ENCODE results near the gene CABYR.

The CABYR gene

DNA sequence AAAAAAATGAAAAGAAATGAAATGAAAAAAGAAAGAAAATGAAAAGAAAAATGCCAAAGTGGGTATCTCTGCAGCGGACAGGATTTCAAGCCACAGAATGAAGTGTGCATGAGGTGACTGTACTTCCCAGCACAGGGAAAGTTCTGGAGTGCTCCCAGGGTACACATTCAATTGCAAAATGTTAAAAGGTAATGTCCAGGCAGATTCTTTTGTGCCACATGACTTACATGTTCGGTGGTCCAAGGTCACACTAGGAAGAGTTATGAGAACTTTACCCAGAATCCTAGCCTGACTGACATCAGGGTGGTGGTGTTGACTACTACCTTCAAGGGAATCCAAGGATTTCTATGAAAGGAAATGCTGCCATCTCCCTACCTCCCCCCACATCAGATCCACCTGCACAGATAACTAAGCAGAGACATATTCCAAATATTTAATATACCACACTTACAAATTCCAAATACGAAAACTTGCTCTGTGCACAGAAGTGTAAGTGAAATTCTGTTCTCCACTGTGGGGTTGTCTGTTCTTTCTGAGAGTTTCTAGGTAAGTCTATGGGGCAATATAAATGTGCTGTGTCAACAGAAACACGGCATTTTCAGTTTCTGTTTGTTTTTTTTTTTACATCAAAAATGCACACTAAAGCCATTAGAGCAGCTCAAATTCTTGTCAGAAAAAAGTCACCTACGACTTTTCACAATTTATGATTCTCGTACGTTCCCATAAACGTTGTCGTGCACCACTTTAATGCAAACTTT is 56.6 kb downstream of the CABYR start:
- DNase-seq, result no peak

- no peak for DNase-seq
Measured at GRCh38 chr18:24196764-24197163, 57.9 kb downstream of the CABYR start.

- no peak for DNase-seq
Measured at GRCh38 chr18:24197412-24197811, 58.5 kb downstream of the CABYR start.

DNA sequence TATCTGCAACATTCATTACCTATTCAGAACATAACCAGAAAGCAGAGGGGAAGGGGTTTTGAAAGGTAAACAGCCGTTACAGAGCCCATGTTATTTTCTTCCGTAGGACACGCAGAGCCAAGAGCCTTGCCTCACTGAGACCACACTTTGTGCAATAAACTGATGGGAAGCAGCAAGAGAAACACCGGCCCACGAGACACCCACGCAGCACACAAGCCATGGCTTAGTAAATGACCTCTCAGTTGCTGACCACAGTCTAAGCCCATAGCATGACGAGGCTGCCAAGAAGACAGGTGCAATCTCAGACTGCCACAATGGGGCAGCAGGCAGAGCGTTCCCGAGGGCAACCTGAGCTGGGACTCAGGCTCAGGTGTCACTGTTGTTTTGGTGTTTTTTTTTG is 59.6 kb downstream of the CABYR start:
- peak; percentile 80 for DNase-seq

DNA sequence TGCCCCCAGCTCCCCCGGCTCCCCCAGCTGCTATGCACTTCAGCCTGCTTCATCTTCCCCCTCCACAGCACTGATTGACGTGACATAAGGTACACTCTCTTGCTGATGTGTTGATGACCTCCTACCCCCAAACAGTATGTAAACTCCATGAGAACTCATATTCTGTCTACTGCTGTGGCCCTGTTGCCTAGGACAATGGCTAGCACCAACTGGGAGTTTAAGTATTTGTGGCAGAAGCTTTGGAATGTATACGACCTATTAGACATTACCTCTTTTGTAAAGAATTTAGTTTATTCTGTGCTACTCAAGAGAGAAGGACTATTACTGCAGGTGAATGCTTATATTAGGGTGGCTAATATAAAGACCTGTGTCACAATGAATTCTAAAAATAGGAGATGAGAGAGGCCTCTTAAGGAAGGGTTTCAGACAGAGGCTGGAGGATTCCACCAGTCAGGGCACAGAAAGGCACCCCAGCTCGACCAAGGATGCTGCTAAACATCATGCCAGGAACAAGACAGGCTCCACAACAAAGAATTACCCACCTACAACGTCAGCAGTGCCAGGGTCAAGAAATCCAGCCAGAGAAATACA is 60.6 kb downstream of the CABYR start:
- no peak for DNase-seq

- DNase-seq, result no peak
Measured at GRCh38 chr18:24200494-24201290, 61.8 kb downstream of the CABYR start.

GRCh38 chr18:24201699-24202687 is 63.1 kb downstream of the CABYR start:
- no peak for DNase-seq

DNA sequence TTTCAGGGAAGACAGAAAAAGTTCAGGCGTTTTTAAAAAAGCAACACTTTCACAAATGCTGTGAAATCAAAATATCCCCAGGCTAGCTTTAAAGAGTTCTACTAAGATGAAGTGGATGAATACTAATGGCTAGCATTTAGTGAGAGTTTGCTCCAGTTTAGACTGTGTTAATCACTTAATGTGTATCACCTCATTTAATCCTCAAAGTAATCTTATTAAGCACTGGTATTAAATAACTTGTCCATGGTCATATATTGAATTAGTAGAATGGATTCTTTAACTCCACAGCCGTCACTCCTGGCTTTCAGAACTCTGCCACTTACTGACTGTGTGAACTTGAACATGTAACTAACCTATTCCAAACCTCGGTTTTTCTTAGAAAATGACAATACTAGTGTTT is 66.0 kb downstream of the CABYR start:
- no peak for DNase-seq

GRCh38 chr18:24208270-24209035 is 69.6 kb downstream of the CABYR start:
- DNase-seq, result no peak

DNA sequence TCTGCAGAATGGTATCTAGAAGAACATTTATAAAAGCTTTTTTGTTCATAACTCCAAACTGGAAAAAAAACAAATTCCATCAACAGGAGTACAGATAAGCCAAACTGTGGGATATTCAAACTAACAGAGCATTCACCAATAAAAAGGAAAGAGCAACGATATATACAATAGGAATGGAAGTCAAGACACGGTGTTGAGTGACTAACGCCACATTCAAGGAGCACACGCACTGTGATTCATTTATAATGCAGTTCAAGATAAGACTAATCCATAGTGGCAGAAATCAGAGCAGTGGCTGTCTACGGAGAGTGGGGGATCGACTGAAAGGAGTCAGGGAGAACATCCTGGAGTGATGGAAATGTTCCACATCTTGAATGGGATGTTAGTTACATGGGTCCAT is 70.7 kb downstream of the CABYR start:
- DNase-seq, result no peak

All from inflammatory macrophage treated with lipopolysaccharide for 4 hours (primary cell).